ENCODE measurements around the gene MRPL30. TPM values are rescaled to one million over a fixed set of nuclear protein-coding genes. Genes with fewer than 3 reads are reported as not detected.

MRPL30 gene
- total and polyA plus RNA-seq, 12 donors, result 16.8 to 51.5 (median 30.5) TPM

DNA sequence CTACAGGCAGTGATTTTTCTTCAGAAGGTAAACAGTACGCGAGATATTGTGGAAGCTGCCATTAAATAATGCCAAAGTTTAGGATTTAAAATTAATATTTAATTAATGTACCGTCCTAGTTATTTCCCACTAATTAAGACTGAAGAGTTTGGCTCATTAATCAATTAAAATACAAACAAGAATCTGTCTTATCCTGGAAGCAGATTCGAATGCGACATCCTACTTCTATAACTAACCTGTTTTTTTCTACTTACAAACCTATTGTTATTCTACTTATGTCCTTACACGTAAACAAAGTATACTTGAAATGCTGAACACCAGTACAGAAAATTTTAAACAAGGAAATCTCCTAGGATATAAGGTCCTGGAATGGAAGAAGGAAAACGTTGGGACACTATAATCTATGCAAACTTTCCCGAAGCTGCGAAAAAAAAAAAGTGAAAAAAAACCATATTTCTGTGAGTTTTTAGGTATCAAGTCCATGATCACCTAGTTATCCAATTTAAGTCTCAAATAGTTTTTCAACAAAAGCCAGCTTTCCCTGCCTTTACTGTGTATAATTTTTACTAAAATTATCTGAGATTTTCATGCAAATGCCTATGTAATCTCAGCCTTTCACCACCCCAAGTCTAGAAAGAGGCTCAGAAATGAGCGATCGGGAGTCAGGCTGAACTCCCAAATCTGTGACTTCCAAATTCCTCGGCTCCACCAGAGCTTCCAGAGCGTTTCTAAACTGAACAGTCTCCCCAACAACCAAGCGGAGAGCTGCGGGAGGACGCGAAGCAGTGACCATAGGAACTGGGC is 40.7 kb upstream of the MRPL30 start:
- intact Hi-C loops (cut with DNase I), result no loop called here
- H3K9me3 ChIP-seq (replicated peaks in 1 of 3), result no peaks in the 10 kb centered on the region
- peak overlapping the region; percentile 35 to 87 (median 74) for H3K4me3 ChIP-seq
- 25 to 26% (median 26%) methylated on average over 17 of the region's 17 CpGs for WGBS, 4 donors
- no peak for DNase-seq
- H3K36me3 ChIP-seq (replicated peaks in 1 of 2), result no peaks in the 10 kb centered on the region
- TF ChIP-seq, protein P1, sequence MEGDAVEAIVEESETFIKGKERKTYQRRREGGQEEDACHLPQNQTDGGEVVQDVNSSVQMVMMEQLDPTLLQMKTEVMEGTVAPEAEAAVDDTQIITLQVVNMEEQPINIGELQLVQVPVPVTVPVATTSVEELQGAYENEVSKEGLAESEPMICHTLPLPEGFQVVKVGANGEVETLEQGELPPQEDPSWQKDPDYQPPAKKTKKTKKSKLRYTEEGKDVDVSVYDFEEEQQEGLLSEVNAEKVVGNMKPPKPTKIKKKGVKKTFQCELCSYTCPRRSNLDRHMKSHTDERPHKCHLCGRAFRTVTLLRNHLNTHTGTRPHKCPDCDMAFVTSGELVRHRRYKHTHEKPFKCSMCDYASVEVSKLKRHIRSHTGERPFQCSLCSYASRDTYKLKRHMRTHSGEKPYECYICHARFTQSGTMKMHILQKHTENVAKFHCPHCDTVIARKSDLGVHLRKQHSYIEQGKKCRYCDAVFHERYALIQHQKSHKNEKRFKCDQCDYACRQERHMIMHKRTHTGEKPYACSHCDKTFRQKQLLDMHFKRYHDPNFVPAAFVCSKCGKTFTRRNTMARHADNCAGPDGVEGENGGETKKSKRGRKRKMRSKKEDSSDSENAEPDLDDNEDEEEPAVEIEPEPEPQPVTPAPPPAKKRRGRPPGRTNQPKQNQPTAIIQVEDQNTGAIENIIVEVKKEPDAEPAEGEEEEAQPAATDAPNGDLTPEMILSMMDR (IDR thresholded peaks at IDR 0.05), result no peak
- no peak for TF ChIP-seq POLR2A (IDR thresholded peaks at IDR 0.05)
- H3K27me3 ChIP-seq, result no peaks in the 10 kb centered on the region
- peak overlapping the region; percentile 76 to 88 (median 79) for H3K27ac ChIP-seq
- peaks cover 6 to 10% of the 10 kb centered on the region in 2 donors for H3K4me1 ChIP-seq (replicated peaks in 1 of 2)

- TF ChIP-seq, protein P1 (IDR thresholded peaks at IDR 0.05), result peak in 1 of 6 experiments; percentile 11
- TF ChIP-seq POLR2A (IDR thresholded peaks at IDR 0.05), result peak in 1 of 2 donors; percentile 66
- H3K4me3 ChIP-seq, result peak overlapping the region; percentile 35 to 87 (median 74)
- DNase-seq, result no peak
- peak overlapping the region; percentile 76 to 88 (median 79) for H3K27ac ChIP-seq
- H3K27me3 ChIP-seq, result no peaks in the 10 kb centered on the region
- H3K36me3 ChIP-seq (replicated peaks in 1 of 2), result no peaks in the 10 kb centered on the region
- intact Hi-C loops (cut with DNase I), result no loop called here
- no peaks in the 10 kb centered on the region for H3K9me3 ChIP-seq (replicated peaks in 1 of 3)
- WGBS, 4 donors, result 0 to 1% (median 0%) methylated on average over 2 to 21 of the region's 21 CpGs
- H3K4me1 ChIP-seq (replicated peaks in 1 of 2), result peaks cover 6 to 10% of the 10 kb centered on the region in 2 donors
Measured at GRCh38 chr2:99140860-99141109, 40.2 kb upstream of the MRPL30 start.

GRCh38 chr2:99141110-99142108 is 39.6 kb upstream of the MRPL30 start, which contains the start of gene C2orf15:
Gene C2orf15, plus strand, starts transcription at chr2:99141707. Its CDS starts 8,852 bp downstream, at chr2:99150559.
- Histone ChIP-seq H3K9me3 (replicated peaks in 1 of 3) (no peaks in the 10 kb centered on the region), H3K4me3 (peak within 1 kb of the TSS; percentile 35 to 87 (median 74)), H3K36me3 (replicated peaks in 1 of 2) (no peaks in the 10 kb centered on the region), H3K27ac (peak within 1 kb of the TSS; percentile 76 to 88 (median 79)), H3K4me1 (replicated peaks in 1 of 2) (peaks cover 6 to 10% of the 10 kb centered on the region in 2 donors), H3K27me3 (no peaks in the 10 kb centered on the region)
- 1% methylated on average over 11 to 84 of the region's 84 CpGs for WGBS, 4 donors
- TF ChIP-seq, protein P1 (IDR thresholded peaks at IDR 0.05), result no peak
- peak; percentile 2 to 95 for TF ChIP-seq POLR2A (IDR thresholded peaks at IDR 0.05)
- intact Hi-C loops (cut with DNase I), result no loop called here
- DNase-seq, result peak; percentile 93 to 97 (median 95)

GRCh38 chr2:99150706-99151105 is 30.3 kb upstream of the MRPL30 start:
- Histone ChIP-seq H3K27me3 (no peaks in the 10 kb centered on the region), H3K4me1 (replicated peaks in 1 of 2) (peaks cover 0 to 14% of the 10 kb centered on the region in 2 donors), H3K4me3 (no peak overlapping the region), H3K9me3 (replicated peaks in 1 of 3) (no peaks in the 10 kb centered on the region), H3K36me3 (replicated peaks in 1 of 2) (no peaks in the 10 kb centered on the region), H3K27ac (no peak overlapping the region)
- intact Hi-C loops (cut with DNase I), result no loop called here
- WGBS, 4 donors, result 46 to 74% (median 68%) methylated on average over 1 of the region's 1 CpG
- no peak for DNase-seq
- TF ChIP-seq POLR2A (IDR thresholded peaks at IDR 0.05), result no peak
- TF ChIP-seq, protein P1 (IDR thresholded peaks at IDR 0.05), result no peak

All from adrenal gland (tissue), 12 donors.